Natural killer cell (primary cell): ENCODE measurements around the gene CCDC85C. TPM values are rescaled to one million over a fixed set of nuclear protein-coding genes. Genes with fewer than 3 reads are reported as not detected.

Source experiments
- ATAC-seq, 3 donors: fragments of 150-1000 bp in 2 of 3; fragments of 200-7000 bp in 1 of 3; cut with Tn5 transposase; 1 replicate in 1 of 3; 2 replicates in 2 of 3; pipeline ENCODE4 v1.10.0; 2021; ENCODE audit warnings: mild to moderate bottlenecking in 2 of 3, moderate library complexity in 2 of 3
- DNase-seq, 2 donors: peaks; one replicate each; pipeline versions ENCODE4 v3.0.0 to v3.0.0-alpha.2; 2013 to 2021; ENCODE audit warnings: mixed read lengths in 1 of 2
- H3K27ac ChIP-seq: one replicate; pipeline ENCODE4 v1.5.1; 2013; ENCODE audit warnings: mild to moderate bottlenecking, low read length
- H3K27me3 ChIP-seq: one replicate; pipeline ENCODE4 v1.6.1; 2013; ENCODE audit warnings: low read length; ENCODE audit not compliant: control insufficient read depth, insufficient read depth
- H3K36me3 ChIP-seq: one replicate; pipeline ENCODE4 v1.6.1; 2013; ENCODE audit warnings: low read length; ENCODE audit not compliant: control insufficient read depth, insufficient read depth
- H3K4me1 ChIP-seq: one replicate; pipeline ENCODE4 v1.6.1; 2013; ENCODE audit warnings: low read length; ENCODE audit not compliant: control insufficient read depth, insufficient read depth
- H3K4me3 ChIP-seq: one replicate; pipeline ENCODE4 v1.5.1; 2013; ENCODE audit warnings: low read length
- H3K9me3 ChIP-seq: one replicate; pipeline ENCODE4 v1.6.1; 2013; ENCODE audit warnings: low read length; ENCODE audit not compliant: control insufficient read depth, insufficient read depth
- H3K27ac Mint-ChIP-seq, 2 donors: one replicate each; pipeline ENCODE4 v1.8.0; 2022; ENCODE audit warnings: mild to moderate bottlenecking in 2 of 2, mixed read lengths in 2 of 2, moderate library complexity in 1 of 2
- H3K27me3 Mint-ChIP-seq, 2 donors: one replicate each; pipeline ENCODE4 v1.8.0; 2022; ENCODE audit warnings: low read depth in 2 of 2, mixed read lengths in 2 of 2
- H3K36me3 Mint-ChIP-seq: one replicate; pipeline ENCODE4 v1.8.0; 2022; ENCODE audit warnings: mixed read lengths
- H3K4me1 Mint-ChIP-seq, 2 donors: one replicate each; pipeline ENCODE4 v1.8.0; 2022; ENCODE audit warnings: mixed read lengths in 2 of 2
- H3K4me3 Mint-ChIP-seq: one replicate; pipeline ENCODE4 v1.8.0; 2022; ENCODE audit warnings: mild to moderate bottlenecking, moderate library complexity, mixed read lengths
- H3K9me3 Mint-ChIP-seq, 2 donors: one replicate each; pipeline ENCODE4 v1.8.0; 2022; ENCODE audit warnings: mixed read lengths in 2 of 2
- CTCF ChIP-seq: fragments of 200-600 bp; IDR thresholded peaks from one replicate; pipeline ENCODE4 v1.8.0; 2022; ENCODE audit warnings: antibody characterized with exemption
- WGBS: methylation state at CpG from one replicate; pipeline ENCODE4 v1.1.7; 2013; ENCODE audit warnings: missing lambda C conversion rate; ENCODE audit not compliant: insufficient coverage; 5-methylcytosine and 5-hydroxymethylcytosine counted together
- intact Hi-C: fragments of 100-400 bp; cut with micrococcal nuclease; formaldehyde crosslinking; loops from one replicate; pipeline ENCODE4 v1.14.2; 2022
- total RNA-seq, 4 donors: library from RNA; stranded (reverse); fragments of 120-200 nt in 1 of 4; gene quantifications; one replicate each; pipeline versions ENCODE4 v1.2.3 to v1.2.4, GENCODE V29; 2013 to 2022

Gene CCDC85C
- total RNA-seq, 3 donors from 2014 or later (not counting 1 experiment from before 2014, with no cell fraction given) = 0.73 to 4.3 (median 2.8) TPM

- Histone ChIP-seq H3K27me3 (no peaks in the 10 kb centered on the region), H3K36me3 (no peaks in the 10 kb centered on the region), H3K4me3 (no peak overlapping the region), H3K4me1 (peaks cover 14% of the 10 kb centered on the region), H3K9me3 (no peaks in the 10 kb centered on the region), H3K27ac (no peak overlapping the region)
- H3K9me3 Mint-ChIP-seq = no peaks in the 10 kb centered on the region
- WGBS = 93% methylated on average over 10 of the region's 10 CpGs
- H3K27ac Mint-ChIP-seq = no peak overlapping the region
- intact Hi-C loops = no loop called here
- H3K27me3 Mint-ChIP-seq = peaks cover 0 to 5% of the 10 kb centered on the region in 2 donors
- H3K36me3 Mint-ChIP-seq = no peaks in the 10 kb centered on the region
- H3K4me3 Mint-ChIP-seq = no peak overlapping the region
- DNase-seq (no peak), ATAC-seq (no peak)
- no peak for TF ChIP-seq CTCF
- peaks cover 6 to 8% of the 10 kb centered on the region in 2 donors for H3K4me1 Mint-ChIP-seq
Measured at GRCh38 chr14:99596071-99596627, 7.9 kb downstream of the CCDC85C start.

- TF ChIP-seq CTCF = no peak
- intact Hi-C loops = no loop called here
- 95% methylated on average over 7 of the region's 7 CpGs for WGBS
- no peaks in the 10 kb centered on the region for H3K9me3 ChIP-seq
- H3K27ac ChIP-seq = peak overlapping the region; percentile 54
- H3K4me3 ChIP-seq = no peak overlapping the region
- peaks cover 0 to 5% of the 10 kb centered on the region in 2 donors for H3K27me3 Mint-ChIP-seq
- no peaks in the 10 kb centered on the region for H3K9me3 Mint-ChIP-seq
- H3K36me3 Mint-ChIP-seq = no peaks in the 10 kb centered on the region
- peaks cover 6 to 8% of the 10 kb centered on the region in 2 donors for H3K4me1 Mint-ChIP-seq
- ATAC-seq = no peak
- DNase-seq = no peak
- no peaks in the 10 kb centered on the region for H3K36me3 ChIP-seq
- H3K27me3 ChIP-seq = no peaks in the 10 kb centered on the region
- H3K4me3 Mint-ChIP-seq = peak overlapping the region; percentile 52
- H3K4me1 ChIP-seq = peaks cover 14% of the 10 kb centered on the region
- H3K27ac Mint-ChIP-seq = peak overlapping the region; percentile 79 to 81
Measured at GRCh38 chr14:99595524-99595923, 8.5 kb downstream of the CCDC85C start.

GRCh38 chr14:99595034-99595433 lies 9.0 kb downstream of the CCDC85C start:
- Histone ChIP-seq H3K4me3 (peak overlapping the region; percentile 13), H3K27me3 (no peaks in the 10 kb centered on the region), H3K9me3 (no peaks in the 10 kb centered on the region), H3K4me1 (peaks cover 14% of the 10 kb centered on the region), H3K27ac (peak overlapping the region; percentile 54), H3K36me3 (no peaks in the 10 kb centered on the region)
- WGBS = 64% methylated on average over 8 of the region's 9 CpGs
- TF ChIP-seq CTCF = no peak
- Mint-ChIP-seq H3K27ac (peak overlapping the region; percentile 79 to 81), H3K9me3 (no peaks in the 10 kb centered on the region), H3K4me1 (peaks cover 6 to 8% of the 10 kb centered on the region in 2 donors), H3K27me3 (peaks cover 0 to 5% of the 10 kb centered on the region in 2 donors), H3K36me3 (no peaks in the 10 kb centered on the region), H3K4me3 (peak overlapping the region; percentile 52)
- intact Hi-C loops = no loop called here
- DNase-seq (peak in 1 of 2 donors; percentile 59), ATAC-seq (peak; percentile 71 to 96 (median 91))
